Measurements from ENCODE around the gene UNC93B1.

Gene UNC93B1, protein sequence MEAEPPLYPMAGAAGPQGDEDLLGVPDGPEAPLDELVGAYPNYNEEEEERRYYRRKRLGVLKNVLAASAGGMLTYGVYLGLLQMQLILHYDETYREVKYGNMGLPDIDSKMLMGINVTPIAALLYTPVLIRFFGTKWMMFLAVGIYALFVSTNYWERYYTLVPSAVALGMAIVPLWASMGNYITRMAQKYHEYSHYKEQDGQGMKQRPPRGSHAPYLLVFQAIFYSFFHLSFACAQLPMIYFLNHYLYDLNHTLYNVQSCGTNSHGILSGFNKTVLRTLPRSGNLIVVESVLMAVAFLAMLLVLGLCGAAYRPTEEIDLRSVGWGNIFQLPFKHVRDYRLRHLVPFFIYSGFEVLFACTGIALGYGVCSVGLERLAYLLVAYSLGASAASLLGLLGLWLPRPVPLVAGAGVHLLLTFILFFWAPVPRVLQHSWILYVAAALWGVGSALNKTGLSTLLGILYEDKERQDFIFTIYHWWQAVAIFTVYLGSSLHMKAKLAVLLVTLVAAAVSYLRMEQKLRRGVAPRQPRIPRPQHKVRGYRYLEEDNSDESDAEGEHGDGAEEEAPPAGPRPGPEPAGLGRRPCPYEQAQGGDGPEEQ
- 9.4 to 19.4 (median 14.1) reads per million in 9 experiments for total RNA-seq

- ATAC-seq (replicated peaks), result peak; percentile 87
- peak within 1 kb of the TSS; percentile 89 to 92 for H3K27ac Mint-ChIP-seq
- DNase-seq, result peak; percentile 67 to 71 (median 69)
- no peaks in the 10 kb centered on the region for H3K27me3 Mint-ChIP-seq
- H3K4me3 Mint-ChIP-seq, result peak within 1 kb of the TSS; percentile 84 to 86
- peaks cover 13% of the 10 kb centered on the region for H3K36me3 Mint-ChIP-seq (ENCODE audit: insufficient read depth)
- H3K4me1 Mint-ChIP-seq (ENCODE audit: low read depth in 2 of 2), result peaks cover 18 to 19% of the 10 kb centered on the region in 2 donors
- no peaks in the 10 kb centered on the region for H3K9me3 Mint-ChIP-seq
These were observed at the start of gene UNC93B1 for GRCh38 chr11:68003846-68004550. Gene UNC93B1 (minus strand): TSS chr11:68004097. CDS start chr11:68004043, 54 bp downstream.

- no peak for ATAC-seq (replicated peaks)
- H3K27ac Mint-ChIP-seq, result peak overlapping the region; percentile 27 to 59
- no peaks in the 10 kb centered on the region for H3K4me1 Mint-ChIP-seq (ENCODE audit: low read depth in 2 of 2)
These were observed 49.2 kb upstream of the UNC93B1 start for GRCh38 chr11:68053117-68053516.

DNA sequence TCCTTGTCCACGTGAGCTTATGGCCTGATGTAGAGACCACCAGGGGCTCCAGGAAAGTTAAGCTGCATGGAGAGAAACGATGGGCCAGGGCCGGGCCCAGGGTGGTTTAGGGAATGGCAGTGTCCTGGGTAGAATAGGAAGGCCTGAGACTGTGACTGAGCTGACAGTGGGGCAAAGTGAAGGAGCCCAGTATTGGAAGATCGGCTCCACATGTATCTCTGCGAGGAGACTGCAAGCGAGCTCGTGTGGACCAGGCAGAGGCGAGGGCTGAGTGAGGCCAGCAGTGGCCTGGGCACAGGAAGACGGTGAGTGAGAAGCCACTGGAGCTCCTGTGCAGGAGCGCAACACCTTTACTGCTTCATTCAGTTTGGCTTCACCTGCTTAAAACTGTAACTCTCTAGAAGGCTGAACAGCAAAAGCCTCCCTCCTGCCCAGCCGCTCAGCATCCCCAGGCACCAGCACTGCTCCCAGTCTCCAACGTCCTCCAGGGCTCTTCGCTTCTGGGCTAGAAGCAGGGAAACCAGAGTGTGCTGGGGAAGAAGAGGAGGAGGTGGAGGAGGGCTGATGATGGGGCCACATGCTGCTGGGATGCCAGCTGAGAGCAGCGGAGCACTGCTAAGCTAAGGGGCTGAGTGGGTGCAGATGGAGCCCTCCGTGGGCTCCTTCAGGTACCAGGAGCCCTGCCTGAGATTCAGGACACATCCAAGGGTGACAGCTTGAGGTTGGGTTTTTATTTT lies 48.4 kb upstream of the UNC93B1 start:
- DNase-seq (no peak), ATAC-seq (replicated peaks) (no peak)
- no peaks in the 10 kb centered on the region for H3K27me3 Mint-ChIP-seq
- no peaks in the 10 kb centered on the region for H3K9me3 Mint-ChIP-seq
- H3K4me1 Mint-ChIP-seq (ENCODE audit: low read depth in 2 of 2), result no peaks in the 10 kb centered on the region
- H3K36me3 Mint-ChIP-seq (ENCODE audit: insufficient read depth), result peaks cover 32% of the 10 kb centered on the region
- peak overlapping the region; percentile 27 to 59 for H3K27ac Mint-ChIP-seq
- no peak overlapping the region for H3K4me3 Mint-ChIP-seq

More at GRCh38 chr11:68053117-68053516, 49.2 kb upstream of the UNC93B1 start:
- H3K36me3 Mint-ChIP-seq (ENCODE audit: insufficient read depth), result peaks cover 25% of the 10 kb centered on the region
- H3K9me3 Mint-ChIP-seq, result no peaks in the 10 kb centered on the region
- DNase-seq, result no peak
- H3K27me3 Mint-ChIP-seq, result no peaks in the 10 kb centered on the region
- H3K4me3 Mint-ChIP-seq, result no peak overlapping the region

DNA sequence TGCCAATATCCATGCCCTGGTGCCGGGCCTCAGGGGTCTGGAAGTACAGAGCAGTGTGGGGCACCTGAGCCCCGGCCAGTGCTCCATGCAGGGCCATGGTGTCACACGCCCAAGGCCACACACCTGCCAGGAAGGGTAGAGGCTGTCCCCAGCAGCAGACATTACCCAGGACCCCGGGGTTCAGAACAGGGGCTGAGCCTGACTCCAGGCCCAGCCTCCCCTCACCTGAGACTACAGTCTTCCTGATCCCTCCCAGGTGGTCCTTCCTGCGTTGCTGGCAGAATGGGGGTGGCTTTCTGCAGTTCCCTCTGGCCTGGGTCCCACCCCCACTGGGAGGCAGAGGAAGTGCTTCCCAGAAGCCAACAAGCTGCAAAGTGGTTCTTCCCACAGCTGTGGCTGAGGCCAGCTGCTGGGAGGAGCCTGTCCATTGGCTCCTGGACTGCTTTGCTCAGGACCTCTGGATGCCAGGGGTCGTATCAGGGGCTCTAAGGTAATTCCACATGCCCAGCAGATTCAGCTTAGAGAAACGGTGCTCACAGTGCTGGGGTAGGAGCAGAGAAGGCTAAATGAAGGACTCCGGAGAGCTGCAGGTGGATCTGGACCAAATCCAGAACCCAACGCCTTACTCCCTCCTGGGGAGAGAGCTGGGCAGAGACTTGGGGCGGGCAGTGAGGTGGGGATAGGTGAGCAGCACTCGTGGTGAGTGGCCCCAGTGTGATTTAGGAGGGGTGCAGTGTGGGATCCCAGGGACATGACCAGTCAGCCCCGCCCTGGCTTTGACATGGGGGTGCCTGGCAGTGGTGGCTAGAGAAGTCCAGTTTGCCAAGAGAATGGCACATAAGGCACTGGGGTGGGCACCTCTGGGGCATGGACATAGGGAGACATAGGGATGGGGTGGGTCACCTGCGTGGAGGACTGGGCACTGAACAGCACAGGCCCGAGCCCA lies 47.6 kb upstream of the UNC93B1 start:
- ATAC-seq (replicated peaks) (no peak), DNase-seq (no peak)
- Mint-ChIP-seq H3K27me3 (no peaks in the 10 kb centered on the region), H3K4me1 (ENCODE audit: low read depth in 2 of 2) (no peaks in the 10 kb centered on the region), H3K36me3 (ENCODE audit: insufficient read depth) (peaks cover 39% of the 10 kb centered on the region), H3K27ac (peak overlapping the region; percentile 18 to 59), H3K9me3 (no peaks in the 10 kb centered on the region), H3K4me3 (no peak overlapping the region)

DNA sequence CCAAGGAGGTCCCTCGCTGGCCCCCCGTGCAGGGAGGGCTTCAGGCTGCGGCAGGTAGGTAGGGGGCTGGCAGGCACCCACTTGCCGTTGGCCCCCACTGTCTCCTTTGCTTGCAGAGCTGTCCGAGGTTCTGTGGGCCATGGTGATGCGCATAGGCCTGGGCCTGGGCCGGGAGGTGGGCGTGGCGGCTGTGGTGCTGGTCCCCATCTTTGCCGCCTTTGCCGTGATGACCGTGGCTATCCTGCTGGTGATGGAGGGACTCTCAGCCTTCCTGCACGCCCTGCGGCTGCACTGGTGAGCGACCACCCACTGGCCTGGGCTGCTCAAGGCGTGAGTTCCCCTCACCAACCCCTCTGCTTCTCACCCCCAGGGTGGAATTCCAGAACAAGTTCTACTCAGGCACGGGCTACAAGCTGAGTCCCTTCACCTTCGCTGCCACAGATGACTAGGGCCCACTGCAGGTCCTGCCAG lies 46.5 kb upstream of the UNC93B1 start:
- Mint-ChIP-seq H3K4me1 (ENCODE audit: low read depth in 2 of 2) (no peaks in the 10 kb centered on the region), H3K36me3 (ENCODE audit: insufficient read depth) (peaks cover 44% of the 10 kb centered on the region), H3K4me3 (no peak overlapping the region), H3K27me3 (no peaks in the 10 kb centered on the region), H3K9me3 (no peaks in the 10 kb centered on the region), H3K27ac (no peak overlapping the region)
- ATAC-seq (replicated peaks) (no peak), DNase-seq (no peak)

DNA sequence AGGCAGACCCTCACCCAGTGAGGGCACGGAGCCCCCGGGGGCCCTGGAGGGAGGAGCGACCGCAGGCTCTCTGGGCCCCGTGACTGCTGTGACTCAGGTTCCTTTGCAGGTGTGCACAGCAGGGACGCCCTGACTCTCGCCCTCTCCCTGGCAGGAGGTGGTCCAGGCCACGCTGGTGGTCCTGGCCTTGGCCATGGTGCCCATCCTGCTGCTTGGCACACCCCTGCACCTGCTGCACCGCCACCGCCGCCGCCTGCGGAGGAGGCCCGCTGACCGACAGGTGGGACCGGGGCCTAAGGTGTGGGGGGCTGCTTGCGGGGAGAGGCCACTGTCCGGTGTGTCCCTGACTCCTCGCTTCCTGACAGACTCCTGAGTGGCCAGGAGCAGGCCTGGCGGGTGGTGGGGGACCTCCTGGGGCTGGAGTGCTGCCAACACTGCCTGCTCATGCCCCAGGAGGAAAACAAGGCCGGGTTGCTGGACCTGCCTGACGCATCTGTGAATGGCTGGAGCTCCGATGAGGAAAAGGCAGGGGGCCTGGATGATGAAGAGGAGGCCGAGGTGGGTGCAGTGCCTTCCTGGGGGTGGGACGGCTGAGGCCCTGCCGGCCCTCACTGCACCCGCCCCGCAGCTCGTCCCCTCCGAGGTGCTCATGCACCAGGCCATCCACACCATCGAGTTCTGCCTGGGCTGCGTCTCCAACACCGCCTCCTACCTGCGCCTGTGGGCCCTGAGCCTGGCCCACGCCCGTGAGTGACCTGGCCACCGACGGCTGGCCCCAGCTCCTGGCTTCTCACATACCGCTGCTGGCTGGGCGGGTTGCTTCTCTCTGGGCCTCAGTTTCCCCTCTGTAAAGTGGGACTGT lies 45.8 kb upstream of the UNC93B1 start:
- Mint-ChIP-seq H3K27ac (no peak overlapping the region), H3K9me3 (no peaks in the 10 kb centered on the region), H3K27me3 (no peaks in the 10 kb centered on the region), H3K4me1 (ENCODE audit: low read depth in 2 of 2) (no peaks in the 10 kb centered on the region), H3K4me3 (no peak overlapping the region), H3K36me3 (ENCODE audit: insufficient read depth) (peaks cover 45% of the 10 kb centered on the region)
- no peak for DNase-seq
- no peak for ATAC-seq (replicated peaks)

DNA sequence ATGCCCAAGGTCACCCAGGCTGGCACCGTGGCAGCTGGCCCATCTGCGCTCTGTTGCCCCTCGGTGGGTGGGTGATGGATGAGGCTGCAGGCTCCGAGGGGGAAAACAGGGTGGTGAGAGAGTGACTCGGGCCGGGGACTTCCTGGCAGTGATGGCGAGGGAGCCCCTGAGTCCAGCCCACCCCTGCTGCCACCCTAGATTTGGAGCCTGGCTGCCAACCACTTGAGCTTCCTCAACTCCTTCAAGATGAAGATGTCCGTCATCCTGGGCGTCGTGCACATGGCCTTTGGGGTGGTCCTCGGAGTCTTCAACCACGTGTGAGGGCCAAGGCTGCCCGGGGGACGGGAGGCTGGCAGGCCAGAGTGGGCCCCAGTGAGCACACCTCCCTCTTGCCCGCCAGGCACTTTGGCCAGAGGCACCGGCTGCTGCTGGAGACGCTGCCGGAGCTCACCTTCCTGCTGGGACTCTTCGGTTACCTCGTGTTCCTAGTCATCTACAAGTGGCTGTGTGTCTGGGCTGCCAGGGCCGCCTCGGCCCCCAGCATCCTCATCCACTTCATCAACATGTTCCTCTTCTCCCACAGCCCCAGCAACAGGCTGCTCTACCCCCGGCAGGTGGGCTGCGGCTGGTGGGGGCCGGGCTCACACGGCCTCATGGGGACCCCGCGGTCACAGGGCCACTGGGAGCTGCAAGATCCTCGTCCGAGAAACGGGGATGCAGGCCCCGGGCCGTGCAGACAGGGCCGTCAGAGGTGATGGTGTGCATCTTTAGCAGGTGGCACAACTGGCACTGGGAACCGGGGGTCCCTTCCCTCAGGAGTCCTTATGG lies 45.0 kb upstream of the UNC93B1 start:
- Mint-ChIP-seq H3K27me3 (no peaks in the 10 kb centered on the region), H3K4me1 (ENCODE audit: low read depth in 2 of 2) (peaks cover 0 to 3% of the 10 kb centered on the region in 2 donors), H3K4me3 (no peak overlapping the region), H3K27ac (no peak overlapping the region), H3K36me3 (ENCODE audit: insufficient read depth) (peaks cover 48% of the 10 kb centered on the region), H3K9me3 (no peaks in the 10 kb centered on the region)
- DNase-seq, result no peak
- no peak for ATAC-seq (replicated peaks)

DNA sequence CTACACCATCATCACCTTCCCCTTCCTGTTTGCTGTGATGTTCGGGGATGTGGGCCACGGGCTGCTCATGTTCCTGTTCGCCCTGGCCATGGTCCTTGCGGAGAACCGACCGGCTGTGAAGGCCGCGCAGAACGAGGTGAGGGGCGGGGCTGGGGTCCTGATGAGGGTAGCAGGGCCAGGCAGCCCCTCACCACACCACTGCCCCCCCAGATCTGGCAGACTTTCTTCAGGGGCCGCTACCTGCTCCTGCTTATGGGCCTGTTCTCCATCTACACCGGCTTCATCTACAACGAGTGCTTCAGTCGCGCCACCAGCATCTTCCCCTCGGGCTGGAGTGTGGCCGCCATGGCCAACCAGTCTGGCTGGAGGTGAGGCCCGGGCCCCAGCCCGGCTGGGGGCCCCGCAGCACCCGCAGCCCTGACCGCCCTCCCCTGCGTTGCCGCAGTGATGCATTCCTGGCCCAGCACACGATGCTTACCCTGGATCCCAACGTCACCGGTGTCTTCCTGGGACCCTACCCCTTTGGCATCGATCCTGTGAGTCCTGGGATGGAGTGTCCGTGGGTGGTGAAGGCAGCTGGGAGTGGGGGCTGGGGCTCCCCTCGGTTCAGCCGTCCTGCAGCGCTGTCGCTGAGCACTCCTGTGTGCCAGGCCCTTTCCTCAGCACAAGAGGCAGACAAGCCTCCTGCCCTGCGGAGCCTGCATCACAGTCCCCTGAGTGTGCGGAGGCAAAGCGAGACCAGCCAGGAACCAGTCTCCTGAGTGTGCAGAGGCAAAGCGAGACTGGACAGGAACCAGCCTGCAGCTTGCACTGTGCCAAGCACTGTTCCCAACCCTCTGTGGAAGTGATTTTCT lies 43.8 kb upstream of the UNC93B1 start:
- Mint-ChIP-seq H3K9me3 (no peaks in the 10 kb centered on the region), H3K27me3 (no peaks in the 10 kb centered on the region), H3K27ac (peak overlapping the region in 1 of 2 donors; percentile 83), H3K4me1 (ENCODE audit: low read depth in 2 of 2) (peaks cover 0 to 3% of the 10 kb centered on the region in 2 donors), H3K4me3 (no peak overlapping the region), H3K36me3 (ENCODE audit: insufficient read depth) (peaks cover 47% of the 10 kb centered on the region)
- no peak for DNase-seq
- no peak for ATAC-seq (replicated peaks)

- Mint-ChIP-seq H3K9me3 (no peaks in the 10 kb centered on the region), H3K4me3 (no peak overlapping the region), H3K36me3 (ENCODE audit: insufficient read depth) (peaks cover 36% of the 10 kb centered on the region), H3K27ac (no peak overlapping the region), H3K27me3 (no peaks in the 10 kb centered on the region), H3K4me1 (ENCODE audit: low read depth in 2 of 2) (peaks cover 13 to 15% of the 10 kb centered on the region in 2 donors)
- no peak for DNase-seq
- no peak for ATAC-seq (replicated peaks)
These were observed 41.0 kb upstream of the UNC93B1 start for GRCh38 chr11:68044898-68045351.

DNA sequence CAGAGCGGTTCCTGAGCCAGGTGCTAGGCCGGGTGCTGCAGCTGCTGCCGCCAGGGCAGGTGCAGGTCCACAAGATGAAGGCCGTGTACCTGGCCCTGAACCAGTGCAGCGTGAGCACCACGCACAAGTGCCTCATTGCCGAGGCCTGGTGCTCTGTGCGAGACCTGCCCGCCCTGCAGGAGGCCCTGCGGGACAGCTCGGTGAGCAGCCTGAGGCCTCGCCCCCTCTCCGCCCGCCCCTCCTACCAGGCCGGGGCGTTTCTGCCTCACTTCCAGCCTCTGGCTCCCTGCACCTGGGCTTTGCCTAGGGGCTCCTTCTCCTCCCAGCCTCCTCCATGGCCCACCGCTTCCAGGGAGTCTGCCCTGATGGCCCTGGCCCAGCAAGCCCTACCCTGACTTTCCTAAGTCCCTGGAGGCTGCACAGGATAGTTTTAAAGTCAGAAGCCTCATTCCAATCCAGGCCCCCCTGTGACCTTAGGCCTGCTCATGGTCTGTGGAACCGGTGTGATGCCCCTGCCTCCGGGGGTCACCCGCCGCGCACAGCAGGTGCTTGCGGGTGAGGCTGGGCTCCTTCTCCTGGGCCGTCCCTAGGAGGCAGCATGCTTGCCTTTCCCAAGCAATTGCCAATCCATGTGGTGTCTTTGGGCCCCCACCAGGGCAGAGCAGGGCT lies 40.4 kb upstream of the UNC93B1 start:
- Mint-ChIP-seq H3K27me3 (no peaks in the 10 kb centered on the region), H3K4me1 (ENCODE audit: low read depth in 2 of 2) (peaks cover 15 to 20% of the 10 kb centered on the region in 2 donors), H3K4me3 (no peak overlapping the region), H3K9me3 (no peaks in the 10 kb centered on the region), H3K27ac (no peak overlapping the region), H3K36me3 (ENCODE audit: insufficient read depth) (peaks cover 36% of the 10 kb centered on the region)
- ATAC-seq (replicated peaks), result no peak
- no peak for DNase-seq

Measured in effector memory CD8-positive, alpha-beta T cell (primary cell).